ENCODE measurements around the gene VDAC1.
"Not testable (repeated sequence)": the region's sequence is repeated elsewhere in the genome, so short reads cannot be mapped to it uniquely, and the experiment has no call there.

VDAC1 gene

GRCh38 chr5:133938039-133938821 lies 66.5 kb downstream of the VDAC1 start:
- DNase-seq, result no peak

- DNase-seq, result not testable (repeated sequence)
Observed at GRCh38 chr5:133937628-133938027, 67.1 kb downstream of the VDAC1 start.

GRCh38 chr5:133936651-133937015 lies 68.1 kb downstream of the VDAC1 start:
- no peak for DNase-seq

- not testable (repeated sequence) for DNase-seq
Observed at GRCh38 chr5:133935991-133936650, 68.7 kb downstream of the VDAC1 start.

GRCh38 chr5:133935667-133935940 lies 69.2 kb downstream of the VDAC1 start:
- DNase-seq, result no peak

GRCh38 chr5:133934822-133935666 lies 69.7 kb downstream of the VDAC1 start:
- peak; percentile 8 for DNase-seq

- DNase-seq, result no peak
Observed at GRCh38 chr5:133934311-133934710, 70.5 kb downstream of the VDAC1 start.

- no peak for DNase-seq
Observed at GRCh38 chr5:133933670-133934295, 71.0 kb downstream of the VDAC1 start.

GRCh38 chr5:133933169-133933509 lies 71.6 kb downstream of the VDAC1 start:
- no peak for DNase-seq

- DNase-seq, result no peak
Observed at GRCh38 chr5:133932441-133933168, 72.2 kb downstream of the VDAC1 start.

- DNase-seq, result no peak
Observed at GRCh38 chr5:133931546-133931945, 73.2 kb downstream of the VDAC1 start.

GRCh38 chr5:133930813-133931090 lies 74.0 kb downstream of the VDAC1 start:
- DNase-seq, result no peak

GRCh38 chr5:133930061-133930812 lies 74.5 kb downstream of the VDAC1 start:
- DNase-seq, result no peak

GRCh38 chr5:133928587-133929393 lies 76.0 kb downstream of the VDAC1 start:
- no peak for DNase-seq

- no peak for DNase-seq
Observed at GRCh38 chr5:133927300-133928180, 77.2 kb downstream of the VDAC1 start.

- DNase-seq, result no peak
Observed at GRCh38 chr5:133926489-133927299, 78.1 kb downstream of the VDAC1 start.

GRCh38 chr5:133925866-133926488 lies 78.8 kb downstream of the VDAC1 start:
- DNase-seq, result no peak

GRCh38 chr5:133925269-133925668 lies 79.5 kb downstream of the VDAC1 start:
- no peak for DNase-seq

Data from NCI-H1436 (cell line).